ENCODE results near the gene EDN3.
"Not testable (repeated sequence)": the region's sequence is repeated elsewhere in the genome, so short reads cannot be mapped to it uniquely, and the experiment has no call there.

Gene EDN3

GRCh38 chr20:59338444-59338843, 38.0 kb downstream of the EDN3 start:
- not testable (repeated sequence) for DNase-seq

DNA sequence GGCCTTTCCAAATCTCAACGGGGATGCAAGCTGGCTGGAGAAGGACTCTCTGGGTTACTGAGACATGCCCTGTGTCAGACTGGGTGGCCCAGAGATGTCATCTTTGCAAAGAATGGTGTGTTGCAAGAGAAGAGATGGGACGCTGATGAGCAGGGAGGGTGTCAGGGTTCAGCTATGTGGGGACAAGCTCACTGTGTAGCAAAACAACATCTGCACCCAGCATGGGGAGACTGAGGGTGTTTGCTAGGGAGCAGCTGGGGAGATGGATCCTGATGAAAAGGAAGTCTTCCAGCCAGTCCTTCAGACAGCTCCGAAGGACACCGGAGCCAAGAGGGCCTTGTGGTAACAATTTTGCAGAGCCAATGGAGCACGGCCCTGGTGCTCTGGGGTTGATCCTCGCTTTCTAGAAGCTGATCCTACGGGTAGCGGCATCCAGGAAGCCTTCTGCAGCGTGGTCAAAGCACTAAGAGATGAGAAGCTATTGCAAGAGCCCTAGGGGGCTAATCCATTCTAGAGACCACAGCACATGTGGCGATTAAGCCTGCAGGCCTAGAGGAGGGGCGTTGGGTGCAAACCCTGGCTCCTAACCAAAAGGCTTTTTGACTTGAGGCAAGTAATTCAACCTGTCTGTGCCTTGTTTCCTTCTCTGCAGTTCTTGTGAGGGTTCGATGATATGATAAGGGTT, 39.9 kb downstream of the EDN3 start:
- DNase-seq, result peak; percentile 39

GRCh38 chr20:59341285-59342022, 41.0 kb downstream of the EDN3 start:
- DNase-seq, result not testable (repeated sequence)

DNA sequence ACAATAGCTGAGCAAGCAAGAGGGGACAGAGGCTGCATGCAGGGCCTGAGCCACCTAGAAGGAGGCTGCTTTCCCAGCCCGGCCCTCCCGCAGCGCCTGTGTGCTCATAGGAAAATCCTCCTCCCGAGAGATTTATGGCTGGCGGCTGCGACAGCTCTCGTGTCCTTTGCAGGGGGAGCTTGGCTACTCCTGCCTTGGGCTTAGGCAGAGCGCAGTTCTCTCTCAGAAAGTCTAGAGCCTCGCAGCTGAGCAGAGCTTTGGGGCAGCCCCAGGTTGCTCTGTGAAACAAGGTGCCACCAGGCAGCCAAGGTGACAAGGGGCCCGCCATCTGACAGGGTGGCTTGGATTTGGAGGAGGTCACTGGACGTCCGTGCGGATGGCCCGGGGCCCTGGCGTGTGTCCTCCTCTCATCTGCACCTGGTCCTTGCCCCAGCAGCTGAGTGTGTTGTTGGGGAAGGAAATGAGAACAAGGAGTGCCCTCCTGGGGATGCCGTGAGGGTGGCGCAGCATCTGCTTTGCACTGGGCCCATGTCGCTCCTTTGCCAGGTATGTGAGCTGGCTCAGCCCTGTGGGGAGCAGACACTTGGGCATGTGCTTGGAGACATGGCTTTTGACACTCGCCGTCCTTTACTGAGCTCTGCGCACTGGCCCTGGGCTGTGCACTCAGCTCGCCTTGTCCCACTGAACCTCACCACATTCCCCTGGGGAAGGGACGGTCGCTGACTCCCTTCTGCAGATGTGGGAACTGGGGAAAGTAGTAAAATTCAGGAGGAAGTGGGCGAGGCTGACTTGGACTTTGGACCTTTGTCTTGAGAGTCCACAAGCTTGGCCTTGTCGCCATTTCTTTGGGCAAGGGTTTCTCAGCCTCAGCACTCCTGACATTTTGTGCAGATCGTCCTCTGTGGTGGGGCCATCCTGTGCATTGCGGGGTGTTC, 41.9 kb downstream of the EDN3 start:
- DNase-seq, result peak; percentile 50

DNA sequence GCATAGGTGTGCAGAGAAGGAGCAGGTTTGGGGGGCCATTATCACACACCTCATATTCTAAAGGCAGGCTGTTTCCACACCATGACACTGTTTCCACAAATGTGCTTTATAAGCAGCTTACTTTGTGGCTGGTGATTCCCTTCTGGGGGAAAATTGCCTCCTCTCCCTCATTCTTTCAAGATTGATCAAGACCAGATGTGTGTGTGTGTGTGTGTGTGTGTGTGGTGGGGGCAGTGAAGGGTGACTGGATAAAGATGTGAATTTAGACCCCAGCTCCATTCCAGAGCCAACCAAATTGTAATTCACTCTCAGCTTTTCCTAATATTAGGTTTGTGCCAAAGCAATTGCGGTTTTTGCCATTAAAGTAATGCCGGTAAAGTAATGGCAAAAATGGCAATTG, 45.6 kb downstream of the EDN3 start:
- DNase-seq, result peak; percentile 70

- no peak for DNase-seq
These were observed 48.9 kb downstream of the EDN3 start for GRCh38 chr20:59349277-59349676.

DNA sequence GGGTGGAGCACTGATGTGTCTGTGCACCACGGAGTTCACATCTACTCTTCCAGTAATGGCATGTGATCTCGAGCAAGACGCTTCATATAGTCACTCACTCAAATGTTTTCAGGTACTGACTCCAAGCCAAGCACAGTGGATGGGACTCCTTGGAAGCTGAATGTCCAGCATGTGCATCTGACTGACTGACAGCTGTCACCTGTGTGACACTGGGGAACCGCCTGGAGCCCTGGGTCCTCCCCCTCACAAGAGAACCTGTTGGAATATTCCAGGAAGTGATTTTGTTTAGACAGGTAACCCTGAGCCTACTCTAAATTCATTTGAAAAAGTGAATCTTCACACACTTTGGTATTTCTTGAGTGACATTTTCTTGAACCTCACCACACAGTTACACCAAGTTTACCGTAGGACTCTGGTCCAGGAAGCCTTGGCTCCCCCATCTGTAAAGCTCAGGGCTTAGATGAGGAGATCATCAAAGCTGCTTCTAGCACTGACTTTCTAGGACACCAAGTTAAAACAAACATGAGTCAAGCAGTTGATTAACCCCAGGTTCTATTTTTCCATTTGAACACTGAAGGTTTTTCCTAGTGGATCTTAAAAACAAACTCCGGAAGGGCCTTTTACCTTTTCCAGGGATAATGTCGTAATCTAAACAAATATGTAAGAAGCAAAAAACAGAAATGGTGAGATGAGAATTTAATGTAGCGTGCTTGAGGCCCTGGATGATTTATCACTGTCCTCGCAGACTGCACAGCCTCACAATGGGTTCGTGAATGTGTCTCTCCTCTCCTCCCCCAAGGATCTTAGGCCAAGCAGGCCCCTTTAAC, 50.1 kb downstream of the EDN3 start:
- DNase-seq, result peak; percentile 29

- peak; percentile 94 for DNase-seq
These were observed 51.0 kb downstream of the EDN3 start for GRCh38 chr20:59351157-59352040.

DNA sequence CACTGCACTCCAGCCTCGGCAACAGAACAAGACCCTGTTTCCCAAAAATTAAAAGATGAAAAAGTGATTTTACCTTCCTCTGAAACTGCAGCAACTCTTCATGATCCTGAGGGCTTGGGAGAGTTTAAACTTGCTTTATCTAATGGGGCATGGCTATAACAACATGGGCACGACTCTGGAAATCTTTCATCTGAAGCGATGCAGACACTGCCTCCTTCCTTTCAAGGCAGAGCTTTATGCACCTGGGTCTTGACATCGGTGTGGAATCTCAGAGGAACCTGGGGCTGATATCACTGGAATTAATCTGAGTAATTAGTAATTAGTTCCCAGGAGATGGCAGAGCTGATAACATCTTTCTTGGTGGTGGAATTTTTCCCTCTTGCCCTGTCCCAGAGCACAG, 52.1 kb downstream of the EDN3 start:
- DNase-seq, result no peak

DNA sequence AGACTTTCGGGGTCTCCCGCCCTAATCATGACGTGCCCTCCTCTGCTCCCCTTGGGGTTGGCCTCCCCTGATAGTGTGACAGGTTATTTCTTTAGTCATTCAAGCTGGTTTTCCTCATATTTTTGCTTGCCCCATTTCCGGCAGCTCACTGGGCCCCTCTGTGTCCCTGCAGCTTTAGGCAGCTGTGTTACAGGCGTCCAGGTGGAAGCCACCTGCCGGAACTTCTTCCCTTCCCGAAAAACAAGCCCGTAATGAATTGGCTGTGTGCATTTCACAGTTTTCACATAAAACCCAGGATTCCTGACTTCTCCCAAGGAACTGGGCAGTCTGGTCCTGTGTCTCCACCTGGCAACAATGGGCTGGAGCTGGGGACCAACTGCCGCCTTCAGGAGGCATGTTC, 52.6 kb downstream of the EDN3 start:
- no peak for DNase-seq

- no peak for DNase-seq
These were observed 54.0 kb downstream of the EDN3 start for GRCh38 chr20:59354460-59354859.

GRCh38 chr20:59355242-59355641, 54.8 kb downstream of the EDN3 start:
- DNase-seq, result no peak

- no peak for DNase-seq
These were observed 56.3 kb downstream of the EDN3 start for GRCh38 chr20:59356662-59357165.

- not testable (repeated sequence) for DNase-seq
These were observed 58.4 kb downstream of the EDN3 start for GRCh38 chr20:59358793-59359192.

DNA sequence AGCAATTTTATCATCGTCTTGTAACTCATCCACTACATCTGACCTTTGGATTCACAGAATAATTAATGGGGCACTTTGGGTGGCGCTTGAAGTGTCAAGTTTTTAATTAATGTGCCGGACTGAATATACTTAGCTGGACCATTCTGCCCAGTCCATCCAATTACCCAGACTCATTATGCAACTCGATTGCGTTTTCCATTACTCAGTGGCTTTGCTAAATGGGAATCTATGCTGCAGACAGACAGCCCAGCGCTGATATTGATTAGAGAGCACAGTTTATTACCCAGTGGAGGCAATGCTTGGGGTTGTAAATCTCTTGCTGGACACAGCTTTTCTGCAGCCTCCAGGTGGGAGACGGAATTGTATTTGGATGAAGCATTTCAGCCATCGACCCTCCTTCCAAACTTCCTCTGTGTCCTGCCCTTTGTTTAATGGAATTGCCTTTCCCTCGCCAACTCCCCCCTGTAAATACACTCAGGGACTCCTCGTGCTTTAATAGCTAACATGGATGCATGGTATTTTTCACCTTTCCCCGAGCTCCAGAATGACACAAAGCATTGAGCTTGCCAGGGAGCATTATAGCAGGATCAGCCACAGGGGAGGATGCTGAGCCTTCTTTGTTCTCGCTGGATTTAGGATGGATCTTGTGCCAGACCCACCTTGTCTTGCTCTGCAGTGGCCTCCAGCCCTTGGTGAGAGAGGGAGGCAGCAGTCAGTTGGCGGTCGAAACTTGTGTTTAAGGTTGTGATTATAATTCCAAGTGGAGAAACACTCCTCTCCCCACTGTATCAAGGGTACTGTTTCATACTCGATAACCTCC, 59.7 kb downstream of the EDN3 start:
- DNase-seq, result no peak

DNA sequence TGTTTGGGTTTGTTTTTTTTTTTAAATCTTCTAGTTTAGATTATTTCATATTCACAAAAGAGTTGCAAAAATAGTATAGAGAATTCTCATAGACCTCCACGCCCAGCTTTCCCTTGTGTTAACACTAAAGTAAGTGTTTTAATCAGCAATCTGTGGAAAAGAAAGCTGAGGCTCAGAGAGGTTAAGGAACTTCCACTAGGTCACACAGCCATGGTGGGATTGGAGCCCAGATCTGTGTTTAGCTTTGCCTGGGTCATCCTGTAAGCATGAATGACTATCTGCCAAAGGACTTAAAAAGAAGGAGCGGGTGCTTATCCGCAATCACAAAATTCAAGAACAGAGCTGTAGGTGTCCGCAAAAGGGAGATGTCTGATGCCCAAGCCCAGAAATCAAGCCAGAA, 60.5 kb downstream of the EDN3 start:
- no peak for DNase-seq

DNA sequence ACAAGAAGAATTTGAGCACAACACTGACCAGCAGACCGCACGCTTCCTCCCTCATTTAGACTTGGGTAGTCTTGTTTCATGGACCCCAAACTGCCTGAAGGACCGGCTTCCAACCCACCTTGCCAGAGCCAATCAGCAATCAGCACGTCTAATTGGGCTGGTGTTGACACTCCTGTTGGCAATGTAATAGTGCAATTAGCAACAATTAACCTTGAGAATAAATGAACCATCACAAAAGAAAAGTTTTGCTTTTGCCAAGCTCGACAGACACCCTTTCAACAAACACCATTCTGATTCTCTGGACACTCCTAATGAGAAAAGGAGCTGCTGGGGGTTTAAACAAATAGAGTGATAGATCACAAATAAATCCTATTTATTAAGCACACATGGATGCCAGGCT, 61.0 kb downstream of the EDN3 start:
- no peak for DNase-seq

GRCh38 chr20:59363101-59363500, 62.7 kb downstream of the EDN3 start:
- no peak for DNase-seq

DNA sequence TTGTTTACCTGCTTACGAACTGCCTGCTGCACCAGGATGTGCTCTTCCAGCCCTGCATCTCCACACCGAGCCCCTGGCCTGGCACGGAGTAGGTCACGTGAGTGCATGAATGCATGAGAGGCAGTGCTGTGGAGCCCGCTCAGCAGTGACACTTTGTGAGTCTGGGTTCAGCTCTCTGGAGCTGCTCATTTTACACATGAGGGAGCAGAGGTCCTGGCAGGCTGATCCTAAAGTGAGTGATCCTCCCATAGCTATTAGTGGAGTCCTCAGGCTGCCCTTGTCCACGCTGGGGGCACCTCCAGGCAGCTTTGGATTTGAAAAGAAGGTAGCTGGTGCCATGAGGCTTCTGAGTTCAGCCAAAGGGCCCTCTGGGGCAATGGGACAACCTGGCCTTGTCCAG, 64.2 kb downstream of the EDN3 start:
- no peak for DNase-seq

DNA sequence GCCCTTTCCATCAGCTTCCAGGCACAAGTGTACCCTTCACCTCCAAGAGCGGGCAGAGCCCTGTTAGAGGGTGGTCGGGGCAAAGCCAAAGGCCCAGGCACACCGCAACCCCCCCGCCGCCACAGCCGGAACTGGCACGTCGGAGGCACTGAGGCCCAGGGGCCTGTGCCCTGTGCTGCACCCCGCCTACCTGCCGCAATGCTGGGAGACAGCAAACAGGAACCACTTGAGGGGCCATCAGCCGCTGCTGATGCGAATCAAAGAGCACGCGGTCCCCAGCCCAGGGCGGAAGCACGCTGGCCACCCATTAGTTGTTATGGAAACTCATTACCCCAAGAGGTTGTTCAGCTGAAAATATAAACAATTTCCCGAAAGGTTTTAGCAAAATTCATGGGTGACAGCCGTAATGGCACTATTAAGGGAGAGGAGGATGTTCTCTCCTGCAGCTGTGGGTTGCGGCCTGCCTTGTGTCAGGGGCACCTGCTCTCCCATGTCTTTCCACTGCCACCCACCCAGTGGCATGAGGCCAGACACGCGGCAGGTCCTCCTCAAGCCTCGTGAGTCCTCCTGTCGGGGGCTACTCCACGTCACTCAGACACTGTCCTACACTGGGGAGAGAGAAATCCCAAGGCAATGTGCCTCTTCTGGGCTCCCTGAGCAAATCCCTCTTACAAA, 65.3 kb downstream of the EDN3 start:
- no peak for DNase-seq
